ENCODE results near the gene TCF7L1.
A peak's percentile ranks its signal among the peaks of the same experiment; 100 is the strongest.
"Not testable (repeated sequence)": the region's sequence is repeated elsewhere in the genome, so short reads cannot be mapped to it uniquely, and the experiment has no call there.

TCF7L1 gene, protein sequence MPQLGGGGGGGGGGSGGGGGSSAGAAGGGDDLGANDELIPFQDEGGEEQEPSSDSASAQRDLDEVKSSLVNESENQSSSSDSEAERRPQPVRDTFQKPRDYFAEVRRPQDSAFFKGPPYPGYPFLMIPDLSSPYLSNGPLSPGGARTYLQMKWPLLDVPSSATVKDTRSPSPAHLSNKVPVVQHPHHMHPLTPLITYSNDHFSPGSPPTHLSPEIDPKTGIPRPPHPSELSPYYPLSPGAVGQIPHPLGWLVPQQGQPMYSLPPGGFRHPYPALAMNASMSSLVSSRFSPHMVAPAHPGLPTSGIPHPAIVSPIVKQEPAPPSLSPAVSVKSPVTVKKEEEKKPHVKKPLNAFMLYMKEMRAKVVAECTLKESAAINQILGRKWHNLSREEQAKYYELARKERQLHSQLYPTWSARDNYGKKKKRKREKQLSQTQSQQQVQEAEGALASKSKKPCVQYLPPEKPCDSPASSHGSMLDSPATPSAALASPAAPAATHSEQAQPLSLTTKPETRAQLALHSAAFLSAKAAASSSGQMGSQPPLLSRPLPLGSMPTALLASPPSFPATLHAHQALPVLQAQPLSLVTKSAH

DNA sequence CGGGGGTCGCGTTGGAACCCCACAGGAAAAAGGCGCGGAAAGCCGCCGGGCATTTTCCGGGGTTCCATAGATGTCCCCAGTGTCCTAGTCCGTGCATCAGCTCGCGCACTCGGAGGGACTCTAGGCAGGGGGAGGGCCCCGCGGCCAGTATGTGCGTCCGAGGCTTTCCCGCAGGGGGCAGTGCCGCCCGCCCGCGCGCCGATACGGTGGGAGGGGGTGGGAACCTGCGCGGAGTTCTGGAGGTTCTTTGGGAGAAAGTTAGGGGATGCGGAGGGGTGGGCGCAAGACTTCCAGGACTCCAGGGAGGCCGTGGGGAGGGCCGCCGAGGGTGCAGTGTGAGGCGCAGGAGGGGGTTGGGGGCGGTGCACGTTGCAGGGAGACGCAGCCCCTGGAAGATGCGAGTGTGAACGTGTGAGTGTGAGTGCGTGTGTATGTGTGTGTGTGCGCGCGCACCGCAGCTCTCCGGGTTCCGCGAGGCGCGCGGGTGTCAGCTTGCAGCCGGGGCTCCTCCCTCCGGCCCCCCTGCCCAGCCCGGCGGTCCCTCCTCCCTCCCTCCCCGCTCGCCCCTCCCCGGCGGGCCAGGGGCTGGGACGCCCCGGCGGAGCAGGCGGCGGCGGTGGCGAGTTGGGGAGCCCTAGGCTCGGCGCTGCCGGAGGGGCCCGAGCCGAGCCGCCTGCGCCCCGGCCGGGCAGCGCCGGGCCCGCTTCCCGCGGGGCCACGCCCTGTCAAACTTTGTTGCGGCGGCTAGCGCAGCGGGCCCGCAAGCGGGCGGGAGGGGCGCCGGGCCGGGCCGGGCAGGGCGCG is at the start of gene TCF7L1:
Gene TCF7L1, plus strand, starts transcription at position 559 of the 804 bp plus-strand sequence. CDS start 293 bp downstream, outside the sequence.
- peak; percentile 17 to 20 for DNase-seq

GRCh38 chr2:85085563-85085962 is 47.6 kb upstream of the TCF7L1 start:
- DNase-seq, result no peak

GRCh38 chr2:85087541-85087940 is 45.7 kb upstream of the TCF7L1 start:
- no peak for DNase-seq

GRCh38 chr2:85088921-85089320 is 44.3 kb upstream of the TCF7L1 start:
- DNase-seq, result no peak

- DNase-seq, result no peak
Measured at GRCh38 chr2:85089585-85089984, 43.6 kb upstream of the TCF7L1 start.

- DNase-seq, result no peak
Measured at GRCh38 chr2:85091838-85092237, 41.4 kb upstream of the TCF7L1 start.

DNA sequence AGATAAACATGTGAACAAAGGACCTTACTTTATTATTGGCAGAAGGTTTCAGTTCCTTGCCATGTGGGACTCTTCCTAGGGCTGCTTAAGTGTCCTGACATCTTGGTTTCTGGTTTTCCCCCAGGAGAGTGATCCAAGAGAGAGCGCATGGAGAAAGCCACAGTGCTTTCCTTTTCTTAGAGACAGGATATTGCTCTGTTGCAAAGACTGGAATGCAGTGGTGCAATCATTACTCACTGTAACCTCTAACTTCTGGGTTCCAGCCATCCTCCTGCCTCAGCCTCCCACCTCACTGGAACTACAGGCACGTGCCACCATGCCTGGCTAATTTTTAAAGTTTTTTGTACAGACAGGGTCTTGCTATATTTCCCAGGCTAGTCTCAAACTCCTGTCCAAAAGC is 38.1 kb upstream of the TCF7L1 start:
- no peak for DNase-seq

- DNase-seq, result no peak
Measured at GRCh38 chr2:85096616-85097015, 36.6 kb upstream of the TCF7L1 start.

DNA sequence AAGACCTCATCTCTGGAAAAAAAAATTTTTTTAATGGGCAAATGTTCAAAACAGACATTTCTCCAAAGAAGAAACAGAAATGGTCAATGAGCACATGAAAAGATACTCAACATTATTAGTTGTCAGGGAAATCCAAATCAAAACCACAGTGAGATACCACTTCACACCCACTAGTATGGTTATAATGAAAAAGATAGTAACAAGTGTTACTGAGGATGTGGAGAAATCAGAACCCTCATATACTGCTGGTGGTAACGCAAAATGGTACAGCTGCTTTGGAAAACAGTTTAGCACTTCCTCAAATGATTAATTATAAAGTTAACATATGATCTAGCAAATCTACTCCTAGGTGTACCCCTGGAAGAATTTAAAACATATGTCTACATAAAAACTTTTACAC is 29.0 kb upstream of the TCF7L1 start:
- no peak for DNase-seq

DNA sequence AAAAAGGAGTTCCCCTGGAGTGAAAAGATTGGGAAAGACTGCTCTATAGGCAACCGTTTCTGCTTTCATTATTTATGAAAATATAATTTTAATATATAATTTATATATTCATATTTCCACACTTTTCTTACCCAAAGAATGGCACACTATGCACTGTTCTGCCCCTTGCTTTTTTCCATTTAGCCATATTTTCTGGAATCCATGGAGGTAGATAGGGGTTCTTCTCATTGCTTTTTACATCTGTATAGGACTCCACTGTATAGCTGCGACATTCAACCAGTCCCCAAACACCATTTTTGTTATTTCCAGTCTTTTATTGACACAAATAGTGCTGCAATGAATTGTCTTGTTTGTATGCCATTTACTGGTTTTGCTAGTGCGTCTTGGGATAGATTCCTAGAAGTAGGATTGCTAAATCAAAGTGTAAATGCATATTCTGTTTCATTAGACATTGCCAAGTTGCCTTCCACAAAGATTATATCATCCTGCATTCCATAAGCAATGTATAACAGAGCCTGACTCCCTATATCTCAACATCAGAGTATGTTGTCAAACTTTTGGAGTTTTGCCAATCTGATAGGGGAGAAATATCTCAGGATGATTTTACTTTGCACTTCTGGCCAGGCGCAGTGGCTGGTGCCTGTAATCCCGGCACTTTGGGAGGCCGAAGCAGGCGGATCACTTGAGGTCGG is 26.6 kb upstream of the TCF7L1 start:
- DNase-seq, result no peak

- DNase-seq, result no peak
Measured at GRCh38 chr2:85110991-85111560, 22.1 kb upstream of the TCF7L1 start.

DNA sequence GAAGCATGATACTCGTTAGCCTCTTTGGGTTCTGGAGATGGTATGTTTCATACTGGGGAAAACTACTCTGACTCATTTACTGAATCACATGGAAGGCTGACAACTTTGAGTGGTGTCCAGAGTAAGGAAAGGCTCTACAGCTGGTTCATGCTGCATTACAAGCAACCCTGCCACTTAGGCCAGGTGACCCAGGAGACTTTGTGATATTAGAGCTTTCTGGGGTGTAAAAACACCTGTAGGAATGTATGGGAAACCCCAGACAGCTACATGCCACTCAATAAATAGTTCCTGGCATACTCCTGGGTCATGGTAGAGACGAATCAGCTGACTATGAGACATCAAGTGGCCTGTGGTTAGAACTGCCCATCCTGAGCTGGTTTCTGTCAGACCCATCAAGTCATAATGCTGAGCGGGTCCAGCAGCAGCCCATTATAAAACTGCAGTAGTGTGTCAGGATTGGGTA is 21.3 kb upstream of the TCF7L1 start:
- no peak for DNase-seq

GRCh38 chr2:85112906-85113625 is 20.1 kb upstream of the TCF7L1 start:
- no peak for DNase-seq

DNA sequence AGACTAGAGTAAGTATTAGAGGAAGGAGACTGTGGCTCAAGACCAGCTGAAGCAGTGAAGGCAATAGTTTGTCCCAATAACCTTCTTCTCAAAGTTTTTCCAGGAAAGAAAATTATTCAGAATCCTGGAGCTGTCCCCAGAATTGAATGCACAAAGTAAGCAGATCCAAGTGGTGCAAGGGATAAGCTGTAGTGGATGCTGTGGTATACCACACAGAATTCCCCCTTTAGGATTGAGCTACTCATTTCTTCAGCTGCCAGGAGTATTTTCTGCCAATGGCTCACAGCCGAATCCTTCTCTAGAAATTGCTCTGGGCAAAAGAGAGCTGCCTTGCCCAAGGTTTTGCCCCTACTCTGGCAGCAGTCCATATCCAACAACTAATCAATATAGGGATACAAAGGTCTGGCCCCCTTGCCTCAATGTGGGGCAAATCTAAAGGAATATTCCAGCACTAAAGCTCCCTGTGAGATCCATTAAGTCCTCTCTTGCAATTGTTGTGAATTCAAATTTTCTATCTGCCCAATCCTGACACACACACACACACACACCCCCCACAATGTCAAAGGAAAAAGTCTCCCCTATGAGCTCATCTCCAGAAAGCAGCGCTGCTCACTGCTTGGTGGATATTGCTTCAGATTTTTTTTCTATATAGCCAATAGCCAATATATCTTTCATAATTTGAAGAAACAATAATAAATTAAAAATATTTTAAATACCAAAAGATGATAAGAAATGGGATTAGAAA is 18.4 kb upstream of the TCF7L1 start:
- DNase-seq, result no peak

DNA sequence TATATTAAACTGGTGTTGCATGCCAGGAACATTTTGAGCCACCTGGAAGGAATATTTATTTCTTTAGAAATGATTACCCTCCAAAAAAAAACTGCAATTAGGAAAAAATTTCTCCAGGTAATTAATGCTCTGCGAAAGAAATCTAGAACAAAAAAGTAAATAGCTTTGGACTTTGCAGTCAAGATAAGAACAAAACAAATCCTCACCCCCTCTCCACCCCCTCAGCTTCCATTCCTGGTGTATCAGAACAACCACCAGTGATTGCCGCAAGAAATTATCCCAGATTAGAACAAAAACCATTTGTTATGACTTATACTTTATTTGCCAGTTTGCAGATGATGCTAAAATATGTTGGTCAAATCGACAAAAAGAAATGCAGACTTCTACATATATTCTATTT is 17.0 kb upstream of the TCF7L1 start:
- no peak for DNase-seq

GRCh38 chr2:85119900-85120299 is 13.3 kb upstream of the TCF7L1 start:
- no peak for DNase-seq

DNA sequence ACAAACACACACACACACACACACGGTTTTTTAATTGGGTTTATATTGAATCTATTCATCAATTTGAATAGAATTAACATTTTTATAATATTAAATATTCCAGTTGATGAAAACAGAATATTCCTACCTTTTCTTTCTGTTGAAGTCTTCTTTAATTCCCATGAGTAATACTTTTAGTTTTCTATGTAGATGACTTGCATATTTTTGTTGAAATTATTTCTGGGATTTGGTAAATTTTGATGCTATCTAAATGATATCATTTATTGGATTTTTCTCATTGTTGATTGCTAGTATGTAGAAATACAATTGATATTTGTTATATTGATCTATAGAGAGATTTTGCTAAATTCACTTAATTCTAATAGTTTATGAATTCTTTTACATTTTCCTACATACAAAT is 12.8 kb upstream of the TCF7L1 start:
- DNase-seq, result no peak

- not testable (repeated sequence) for DNase-seq
Measured at GRCh38 chr2:85126462-85126861, 6.7 kb upstream of the TCF7L1 start.

DNA sequence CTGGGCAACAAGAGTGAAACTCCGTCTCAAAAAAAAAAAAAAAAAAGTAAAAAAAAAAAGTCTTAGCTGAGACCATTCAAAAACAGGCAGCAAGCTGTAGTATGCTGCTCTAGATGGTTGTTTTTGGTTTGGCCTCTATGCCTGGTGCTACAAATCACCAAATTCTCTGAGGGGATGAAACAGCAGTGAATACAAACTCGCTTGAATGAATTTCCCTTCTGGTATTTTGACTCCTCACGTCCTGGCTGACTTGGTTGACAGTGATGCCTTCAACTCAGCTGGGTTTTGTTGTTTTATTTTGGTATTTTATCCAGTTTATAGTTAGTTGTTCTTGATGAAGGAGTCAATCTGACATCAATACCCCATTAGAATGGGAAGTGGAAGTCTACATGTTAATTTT is 3.3 kb upstream of the TCF7L1 start:
- no peak for DNase-seq

DNA sequence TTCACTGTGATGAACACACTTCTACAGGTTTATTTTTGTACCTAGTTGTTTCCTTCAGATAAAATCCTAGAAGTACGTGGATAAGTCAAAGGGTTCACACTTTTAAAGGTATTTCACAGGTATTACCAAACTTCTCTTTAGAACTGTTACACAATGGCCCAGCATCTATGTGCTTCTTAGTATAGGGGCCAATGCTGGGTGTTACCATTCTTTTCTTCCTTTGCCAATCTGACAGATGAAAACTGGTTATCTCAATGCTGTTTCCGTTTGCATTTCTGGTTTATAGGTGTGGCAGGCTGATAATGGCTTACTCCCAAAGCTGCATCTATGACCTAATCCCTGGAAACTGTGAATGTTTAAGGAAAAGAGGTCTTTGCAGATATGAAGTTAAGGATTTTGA is 2.8 kb upstream of the TCF7L1 start:
- DNase-seq, result no peak

DNA sequence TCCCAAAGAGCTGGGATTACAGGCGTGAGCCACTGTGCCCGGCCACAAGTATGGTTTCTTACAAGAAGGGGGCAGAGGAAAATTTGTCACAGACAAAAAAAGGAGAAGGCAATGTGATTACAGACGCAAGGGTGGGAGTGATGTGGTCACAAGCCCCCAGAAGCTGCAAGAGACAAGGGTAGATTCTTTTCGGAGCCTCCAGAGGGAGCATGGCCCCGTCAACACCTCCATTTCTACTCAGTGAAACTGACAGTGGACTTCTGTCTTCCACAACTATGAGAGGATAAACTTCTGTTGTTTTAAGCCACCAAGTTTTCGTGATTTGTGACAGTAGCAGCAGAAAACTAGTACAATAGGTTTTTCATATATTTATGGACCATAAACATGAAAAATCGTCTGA is 2.1 kb upstream of the TCF7L1 start:
- no peak for DNase-seq
